Activated CD8-positive, alpha-beta memory T cell treated with anti-CD3 and anti-CD28 coated beads for 36 hours (primary cell): ENCODE data around the gene ATP6V1E1. TPM values are rescaled to one million over a fixed set of nuclear protein-coding genes. Genes with fewer than 3 reads are reported as not detected.

Experiments
- CTCF ChIA-PET: fragments of 350-600 bp; sonication (Branson Sonifier 250); formaldehyde crosslinking; loops from one replicate; lab custom pipeline; 2021; ENCODE audit warnings: antibody characterized with exemption; lab: Charles Lee
- POLR2A ChIA-PET: fragments of 350-600 bp; sonication (Branson Sonifier 250); formaldehyde crosslinking; loops from one replicate; lab custom pipeline; 2021; ENCODE audit warnings: antibody characterized with exemption; lab: Charles Lee
- total RNA-seq, 2 experiments: library from RNA; stranded (reverse); gene quantifications; one replicate each; pipeline ENCODE4 v1.2.3, GENCODE V29; 2021

The ATP6V1E1 gene
- total RNA-seq, 2 experiments from 2014 or later = 90.3 to 95.0 TPM

DNA sequence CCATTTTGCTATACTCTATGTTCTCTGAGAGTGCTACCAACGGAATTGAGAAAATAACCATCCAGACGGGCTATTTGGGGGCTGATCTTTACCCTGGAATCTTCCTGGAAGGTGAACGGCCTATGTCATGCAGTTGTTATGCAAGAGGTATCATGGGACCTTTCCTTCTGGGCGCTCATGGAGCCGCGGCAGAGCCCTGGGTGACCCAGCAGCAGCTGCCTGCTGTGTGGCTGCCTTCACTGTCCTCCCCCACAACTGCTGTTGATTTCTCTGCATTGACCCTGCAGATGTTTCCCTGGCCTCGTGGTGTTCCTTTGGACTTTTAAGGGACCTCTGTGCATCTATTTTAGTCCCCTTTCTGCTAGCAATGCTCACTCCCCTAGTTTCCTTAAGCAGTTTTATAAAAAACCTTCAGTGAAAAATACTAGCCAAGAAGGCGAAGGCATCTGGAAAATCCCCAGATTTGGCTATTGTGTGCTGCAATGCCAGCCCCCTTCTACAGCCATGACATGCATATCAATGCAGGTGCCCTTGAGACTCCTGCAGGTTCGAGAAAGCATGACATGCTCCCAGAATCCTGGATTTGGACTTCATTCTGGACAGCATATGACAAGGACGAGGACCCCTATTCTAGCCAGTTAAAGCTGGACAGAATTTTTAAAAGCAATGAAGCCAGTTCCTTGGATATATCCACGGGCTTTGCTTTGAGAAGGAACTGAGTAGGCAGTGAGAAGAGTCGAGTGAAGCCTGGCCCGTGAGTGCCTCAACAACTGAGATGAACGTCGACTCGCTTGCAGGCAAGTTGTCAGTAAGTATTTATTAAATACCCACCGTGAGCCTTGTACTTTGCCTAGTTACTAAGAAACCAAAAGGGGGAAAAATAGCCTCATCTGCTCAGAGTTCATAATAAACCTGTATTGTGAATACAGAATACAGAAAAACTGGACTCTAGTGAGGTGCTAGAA is 65.4 kb downstream of the ATP6V1E1 start, which contains the start of gene SLC25A18:
Gene SLC25A18 (plus strand): TSS at position 593 of the 965 bp plus-strand sequence. CDS start 16,447 bp downstream, outside the sequence.
- POLR2A ChIA-PET = no interaction called here
- CTCF ChIA-PET = no interaction called here

DNA sequence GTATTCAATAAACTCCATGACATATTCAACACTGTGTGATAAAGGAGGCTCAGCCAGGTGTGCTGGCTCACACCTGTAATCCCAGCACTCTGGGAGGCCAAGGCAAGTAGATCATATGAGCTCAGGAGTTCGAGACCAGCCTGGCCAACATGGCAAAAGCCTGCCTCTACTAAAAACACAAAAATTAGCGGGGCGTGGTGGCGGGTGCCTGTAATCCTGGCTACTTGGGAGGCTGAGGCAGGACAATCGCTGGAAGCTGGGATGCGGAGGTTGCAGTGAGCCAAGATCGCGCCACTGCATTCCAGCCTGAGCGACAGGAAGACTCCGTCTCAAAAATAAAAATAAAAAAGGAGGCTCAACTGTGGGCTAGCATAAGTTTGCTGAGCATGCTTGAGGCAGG is 69.4 kb downstream of the ATP6V1E1 start:
- ChIA-PET CTCF (no interaction called here), POLR2A (no interaction called here)

DNA sequence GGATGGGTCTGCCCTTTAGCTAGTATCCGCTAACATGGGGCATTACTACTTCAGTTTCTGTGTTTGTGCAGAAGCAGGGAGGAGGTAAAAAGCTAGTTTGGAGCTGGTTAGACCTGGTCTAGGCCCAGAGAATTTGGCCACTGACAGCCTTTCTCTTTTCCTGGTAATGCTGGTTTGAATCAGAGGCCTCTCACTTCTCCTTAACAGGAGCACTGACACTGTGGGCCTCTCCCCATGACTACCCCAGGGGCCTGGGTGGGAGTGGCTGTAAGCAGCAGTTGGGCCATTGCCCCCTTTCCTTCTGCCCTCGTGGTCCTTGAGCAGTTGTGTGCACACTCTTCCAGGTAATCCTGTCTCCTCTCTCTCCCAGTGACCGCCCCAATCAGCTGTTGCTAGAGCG is 73.7 kb downstream of the ATP6V1E1 start:
- ChIA-PET POLR2A (no interaction called here), CTCF (no interaction called here)

DNA sequence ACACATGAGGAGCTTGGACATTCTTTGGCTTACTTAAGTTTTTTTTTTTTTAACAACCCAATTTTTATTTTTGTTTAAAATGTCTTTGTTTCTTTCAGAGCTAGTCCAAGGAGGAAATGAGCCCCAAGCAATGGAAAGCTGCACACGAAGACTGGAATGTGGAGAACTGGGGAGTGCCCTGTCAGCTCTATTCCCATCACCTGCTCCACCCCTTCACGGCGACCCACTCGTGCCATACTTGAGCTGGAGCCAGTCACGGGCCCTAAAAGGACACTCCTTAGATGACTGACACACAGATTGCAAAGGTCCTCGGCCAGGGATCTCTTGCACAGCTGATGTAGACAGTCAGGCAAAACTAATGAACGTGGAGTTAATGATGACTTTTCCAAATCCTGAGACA is 75.8 kb downstream of the ATP6V1E1 start:
- POLR2A ChIA-PET = no interaction called here
- CTCF ChIA-PET = no interaction called here

DNA sequence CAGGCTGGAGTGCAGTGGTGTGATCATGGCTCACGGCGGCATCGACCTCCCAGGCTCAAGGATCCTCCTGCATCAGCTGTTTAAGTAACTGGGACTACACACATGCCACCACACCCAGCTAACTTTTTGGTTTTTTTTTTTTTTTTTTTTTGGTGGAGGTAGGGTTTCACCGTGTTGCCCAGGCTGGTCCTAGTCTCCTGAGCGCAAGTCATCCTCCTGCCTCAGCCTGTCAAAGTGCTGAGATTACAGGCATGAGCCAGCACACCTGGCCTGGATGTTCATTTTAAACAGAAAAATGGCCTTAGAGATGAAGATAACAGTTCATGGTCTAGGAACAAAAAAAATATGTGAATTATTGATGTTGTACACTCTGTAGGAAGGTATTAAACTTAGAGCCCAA is 78.9 kb downstream of the ATP6V1E1 start:
- CTCF ChIA-PET = no interaction called here
- POLR2A ChIA-PET = no interaction called here

DNA sequence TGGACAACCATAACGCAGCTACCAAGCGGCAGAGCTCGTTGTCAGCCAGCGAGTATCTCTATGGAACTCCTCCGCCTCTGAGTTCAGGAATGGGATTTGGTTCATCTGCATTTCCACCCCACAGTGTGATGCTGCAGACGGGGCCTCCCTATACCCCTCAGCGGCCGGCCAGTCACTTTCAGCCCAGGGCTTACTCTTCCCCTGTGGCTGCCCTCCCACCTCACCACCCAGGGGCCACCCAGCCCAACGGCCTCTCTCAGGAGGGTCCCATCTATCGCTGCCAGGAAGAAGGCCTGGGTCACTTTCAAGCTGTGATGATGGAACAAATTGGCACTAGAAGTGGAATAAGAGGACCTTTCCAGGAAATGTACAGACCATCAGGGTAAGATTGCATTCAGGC is 79.4 kb downstream of the ATP6V1E1 start:
- POLR2A ChIA-PET = no interaction called here
- CTCF ChIA-PET = no interaction called here

DNA sequence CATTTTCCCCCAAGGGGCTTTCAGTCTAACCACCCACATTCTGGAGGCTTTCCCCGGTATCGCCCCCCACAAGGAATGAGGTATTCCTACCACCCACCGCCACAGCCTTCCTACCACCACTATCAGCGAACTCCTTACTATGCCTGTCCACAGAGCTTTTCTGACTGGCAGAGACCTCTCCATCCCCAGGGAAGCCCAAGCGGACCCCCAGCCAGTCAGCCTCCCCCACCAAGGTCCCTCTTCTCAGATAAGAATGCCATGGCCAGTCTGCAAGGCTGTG is 79.9 kb downstream of the ATP6V1E1 start:
- ChIA-PET POLR2A (no interaction called here), CTCF (no interaction called here)

DNA sequence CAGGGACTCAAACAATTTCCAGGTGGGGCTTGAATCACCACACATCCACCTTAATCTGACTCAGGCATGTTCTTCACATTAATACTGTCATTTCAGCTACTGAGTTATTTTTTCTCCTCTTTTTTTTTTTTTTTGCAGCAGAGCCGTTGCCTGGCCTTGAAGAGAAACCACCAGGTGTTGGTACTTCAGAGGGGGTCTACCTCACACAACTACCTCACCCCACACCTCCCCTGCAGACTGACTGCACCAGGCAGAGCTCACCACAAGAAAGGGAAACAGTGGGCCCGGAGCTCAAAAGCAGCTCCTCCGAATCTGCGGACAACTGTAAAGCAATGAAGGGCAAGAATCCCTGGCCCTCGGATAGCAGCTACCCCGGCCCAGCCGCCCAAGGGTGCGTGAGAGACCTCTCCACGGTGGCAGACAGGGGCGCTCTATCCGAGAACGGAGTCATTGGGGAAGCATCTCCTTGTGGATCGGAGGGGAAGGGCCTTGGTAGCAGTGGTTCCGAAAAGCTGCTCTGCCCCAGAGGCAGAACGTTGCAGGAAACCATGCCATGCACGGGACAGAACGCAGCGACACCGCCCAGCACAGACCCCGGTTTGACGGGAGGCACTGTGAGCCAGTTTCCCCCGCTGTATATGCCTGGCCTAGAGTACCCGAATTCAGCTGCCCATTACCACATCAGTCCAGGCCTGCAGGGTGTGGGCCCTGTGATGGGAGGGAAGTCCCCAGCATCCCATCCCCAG is 80.4 kb downstream of the ATP6V1E1 start:
- POLR2A ChIA-PET = no interaction called here
- CTCF ChIA-PET = no interaction called here

DNA sequence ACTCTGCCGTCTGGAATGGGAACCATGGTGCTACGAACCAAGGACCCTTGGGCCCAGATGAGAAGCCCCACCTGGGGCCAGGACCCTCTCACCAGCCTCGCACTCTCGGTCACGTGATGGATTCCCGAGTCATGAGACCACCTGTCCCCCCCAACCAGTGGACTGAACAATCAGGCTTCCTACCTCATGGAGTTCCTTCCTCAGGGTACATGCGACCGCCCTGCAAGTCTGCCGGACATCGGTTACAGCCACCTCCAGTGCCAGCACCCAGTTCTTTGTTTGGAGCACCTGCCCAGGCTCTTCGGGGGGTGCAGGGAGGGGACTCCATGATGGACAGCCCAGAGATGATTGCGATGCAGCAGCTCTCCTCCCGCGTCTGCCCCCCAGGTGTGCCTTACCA is 86.1 kb downstream of the ATP6V1E1 start:
- POLR2A ChIA-PET = no interaction called here
- CTCF ChIA-PET = interaction anchor here (1.0 kb wide), 1 partner anchor 13 kb away, joined by 3 read pairs; no protein-coding TSS in a partner anchor

Other genes starting within 250 kb of the ATP6V1E1 start
- not detected for gene SLC25A18, start 65.3 kb downstream of the ATP6V1E1 start, total RNA-seq
- 10 to 100 TPM; 37.9 to 38.7 TPM for gene BCL2L13, start 10.0 kb upstream of the ATP6V1E1 start, total RNA-seq
- gene BID, start 145.7 kb upstream of the ATP6V1E1 start, total RNA-seq = 10 to 100 TPM; 13.6 to 15.8 TPM